GM12872 (cell line): ENCODE measurements around the gene MYO1H.

Experiments used
- CTCF ChIP-seq: IDR thresholded peaks from 3 replicates; pipeline ENCODE4 v1.5.1; 2011; ENCODE audit warnings: low read depth, mild to moderate bottlenecking, low read length, moderate library complexity; ENCODE audit not compliant: insufficient read depth

Gene MYO1H, protein sequence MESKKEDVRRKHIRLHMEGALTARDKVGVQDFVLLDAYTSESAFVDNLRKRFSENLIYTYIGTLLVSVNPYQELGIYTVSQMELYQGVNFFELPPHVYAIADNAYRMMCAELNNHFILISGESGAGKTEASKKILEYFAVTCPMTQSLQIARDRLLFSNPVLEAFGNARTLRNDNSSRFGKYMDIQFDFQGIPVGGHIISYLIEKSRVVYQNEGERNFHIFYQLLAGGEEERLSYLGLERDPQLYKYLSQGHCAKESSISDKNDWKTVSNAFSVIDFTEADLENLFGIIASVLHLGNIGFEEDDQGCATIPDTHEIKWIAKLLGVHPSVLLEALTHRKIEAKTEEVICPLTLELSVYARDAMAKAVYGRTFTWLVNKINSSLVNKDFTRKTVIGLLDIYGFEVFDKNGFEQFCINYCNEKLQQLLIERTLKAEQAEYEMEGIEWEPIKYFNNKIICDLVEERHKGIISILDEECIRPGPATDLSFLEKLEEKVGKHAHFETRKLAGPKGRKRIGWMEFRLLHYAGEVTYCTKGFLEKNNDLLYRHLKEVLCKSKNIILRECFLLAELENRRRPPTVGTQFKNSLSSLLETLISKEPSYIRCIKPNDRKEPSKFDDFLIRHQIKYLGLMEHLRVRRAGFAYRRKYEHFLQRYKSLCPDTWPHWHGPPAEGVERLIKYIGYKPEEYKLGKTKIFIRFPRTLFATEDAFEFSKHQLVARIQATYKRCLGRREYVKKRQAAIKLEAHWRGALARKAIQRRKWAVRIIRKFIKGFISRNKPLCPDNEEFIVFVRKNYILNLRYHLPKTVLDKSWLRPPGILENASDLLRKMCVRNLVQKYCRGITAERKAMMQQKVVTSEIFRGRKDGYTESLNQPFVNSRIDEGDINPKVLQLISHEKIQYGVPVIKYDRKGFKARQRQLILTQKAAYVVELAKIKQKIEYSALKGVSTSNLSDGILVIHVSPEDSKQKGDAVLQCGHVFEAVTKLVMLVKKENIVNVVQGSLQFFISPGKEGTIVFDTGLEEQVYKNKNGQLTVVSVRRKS

DNA sequence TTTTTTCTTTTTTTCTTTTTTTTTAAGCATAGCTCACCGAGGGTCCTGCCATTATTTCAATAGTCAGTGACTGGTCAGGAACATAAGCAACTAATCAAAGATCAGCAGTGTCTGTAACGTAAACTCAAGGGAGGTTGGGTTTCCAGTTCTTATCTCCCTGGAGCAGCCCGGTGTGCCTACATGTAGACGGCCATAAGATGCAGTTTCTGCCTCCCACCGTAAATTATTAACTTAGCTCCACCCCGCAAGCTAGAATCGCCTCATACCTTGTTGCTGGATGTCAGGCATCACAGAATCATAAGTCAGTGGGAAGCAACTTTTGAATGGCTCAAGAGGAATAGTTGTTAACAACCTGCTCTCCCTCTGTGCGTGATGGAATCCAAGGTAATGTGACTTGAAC lies at the start of gene MYO1H:
Gene MYO1H, plus strand, starts transcription at position 312 of the 400 bp plus-strand sequence. Its CDS starts 61 bp downstream, at position 373.
- TF ChIP-seq CTCF: no peak

GRCh38 chr12:109299849-109300248 lies 47.9 kb upstream of the MYO1H start:
- TF ChIP-seq CTCF: no peak

- no peak for TF ChIP-seq CTCF
Observed at GRCh38 chr12:109301643-109302168, 46.0 kb upstream of the MYO1H start.

GRCh38 chr12:109302358-109302757 lies 45.3 kb upstream of the MYO1H start:
- peak; percentile 37; the same call in 2 of the 3 replicates for TF ChIP-seq CTCF

DNA sequence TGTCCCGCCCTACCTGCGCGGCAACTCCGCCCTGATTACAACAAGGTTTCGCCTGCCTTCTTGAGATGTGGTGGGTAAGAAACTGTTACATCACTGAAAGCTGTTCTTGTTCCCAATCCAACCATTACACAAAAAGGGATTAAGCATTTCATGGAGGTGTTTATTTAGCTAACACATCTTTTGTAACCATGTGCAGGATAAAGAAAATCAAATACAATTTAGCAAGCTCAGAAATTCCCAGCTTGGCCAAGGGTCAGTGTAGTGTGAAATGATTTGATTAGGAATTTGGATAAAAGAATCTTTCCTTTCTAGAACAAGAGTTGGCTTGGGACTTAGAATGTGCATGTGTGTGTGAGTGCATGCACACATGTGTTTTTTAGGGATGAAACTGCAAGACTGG lies 44.9 kb upstream of the MYO1H start:
- TF ChIP-seq CTCF: no peak

GRCh38 chr12:109304485-109304884 lies 43.2 kb upstream of the MYO1H start:
- TF ChIP-seq CTCF: no peak

GRCh38 chr12:109305547-109305946 lies 42.2 kb upstream of the MYO1H start:
- no peak for TF ChIP-seq CTCF
